ENCODE measurements around the gene PCBP3. TPM values are rescaled to one million over a fixed set of nuclear protein-coding genes. Genes with fewer than 3 reads are reported as not detected.

Gene PCBP3
- total and polyA plus RNA-seq, 12 donors = 1.7 to 15.8 (median 4.7) TPM

- no peak for TF ChIP-seq POLR2A (IDR thresholded peaks at IDR 0.05)
- no peak for TF ChIP-seq CTCF (IDR thresholded peaks at IDR 0.05)
- Histone ChIP-seq H3K9me3 (replicated peaks in 1 of 3) (no peaks in the 10 kb centered on the region), H3K4me1 (replicated peaks in 1 of 2) (no peaks in the 10 kb centered on the region), H3K27me3 (no peaks in the 10 kb centered on the region), H3K4me3 (no peak overlapping the region), H3K27ac (no peak overlapping the region), H3K36me3 (replicated peaks in 1 of 2) (no peaks in the 10 kb centered on the region)
- WGBS, 4 donors = 81 to 92% (median 85%) methylated on average over 2 of the region's 2 CpGs
- intact Hi-C loops (cut with DNase I) = no loop called here
- DNase-seq = no peak
Observed at GRCh38 chr21:45727390-45727789, 83.9 kb downstream of the PCBP3 start.

GRCh38 chr21:45735259-45736000, 91.9 kb downstream of the PCBP3 start:
- H3K36me3 ChIP-seq (replicated peaks in 1 of 2) = no peaks in the 10 kb centered on the region
- no peak for DNase-seq
- intact Hi-C loops (cut with DNase I) = no loop called here
- no peak overlapping the region for H3K4me3 ChIP-seq
- no peaks in the 10 kb centered on the region for H3K9me3 ChIP-seq (replicated peaks in 1 of 3)
- no peaks in the 10 kb centered on the region for H3K27me3 ChIP-seq
- no peak overlapping the region for H3K27ac ChIP-seq
- 84 to 88% (median 88%) methylated on average over 14 of the region's 14 CpGs for WGBS, 4 donors
- TF ChIP-seq POLR2A (IDR thresholded peaks at IDR 0.05) = no peak
- no peak for TF ChIP-seq CTCF (IDR thresholded peaks at IDR 0.05)
- no peaks in the 10 kb centered on the region for H3K4me1 ChIP-seq (replicated peaks in 1 of 2)

GRCh38 chr21:45736042-45736689, 92.6 kb downstream of the PCBP3 start:
- DNase-seq = no peak
- intact Hi-C loops (cut with DNase I) = no loop called here

More at GRCh38 chr21:45736042-45736689, 92.6 kb downstream of the PCBP3 start:
- Histone ChIP-seq H3K27me3 (no peaks in the 10 kb centered on the region), H3K27ac (no peak overlapping the region), H3K9me3 (replicated peaks in 1 of 3) (no peaks in the 10 kb centered on the region), H3K36me3 (replicated peaks in 1 of 2) (no peaks in the 10 kb centered on the region), H3K4me1 (replicated peaks in 1 of 2) (no peaks in the 10 kb centered on the region), H3K4me3 (no peak overlapping the region)
- 61 to 71% (median 70%) methylated on average over 8 to 10 of the region's 10 CpGs for WGBS, 4 donors
- TF ChIP-seq CTCF (IDR thresholded peaks at IDR 0.05) (no peak), POLR2A (IDR thresholded peaks at IDR 0.05) (no peak)
